Fibroblast of skin of scalp (primary cell): ENCODE data around the gene DMBX1.

Experiments
- DNase-seq: peaks from one replicate; pipeline ENCODE4 v3.0.0-alpha.2; 2013

The DMBX1 gene

GRCh38 chr1:46506470-46507219 is 17.0 kb downstream of the DMBX1 start:
- DNase-seq: no peak

- peak; percentile 53 for DNase-seq
Measured at GRCh38 chr1:46508757-46509156, 19.1 kb downstream of the DMBX1 start.

GRCh38 chr1:46510341-46510997 is 20.8 kb downstream of the DMBX1 start:
- DNase-seq: no peak

- DNase-seq: no peak
Measured at GRCh38 chr1:46510998-46511365, 21.3 kb downstream of the DMBX1 start.

GRCh38 chr1:46512135-46512791 is 22.6 kb downstream of the DMBX1 start:
- no peak for DNase-seq

- no peak for DNase-seq
Measured at GRCh38 chr1:46512792-46513190, 23.2 kb downstream of the DMBX1 start.

- DNase-seq: no peak
Measured at GRCh38 chr1:46513536-46513935, 23.9 kb downstream of the DMBX1 start.

- DNase-seq: no peak
Measured at GRCh38 chr1:46515576-46515975, 25.9 kb downstream of the DMBX1 start.

GRCh38 chr1:46516200-46516950 is 26.7 kb downstream of the DMBX1 start:
- no peak for DNase-seq

- no peak for DNase-seq
Measured at GRCh38 chr1:46517010-46517600, 27.5 kb downstream of the DMBX1 start.

- no peak for DNase-seq
Measured at GRCh38 chr1:46517932-46518498, 28.4 kb downstream of the DMBX1 start.

GRCh38 chr1:46519209-46519608 is 29.6 kb downstream of the DMBX1 start:
- DNase-seq: peak; percentile 9

- DNase-seq: peak; percentile 94
Measured at GRCh38 chr1:46520063-46520911, 30.7 kb downstream of the DMBX1 start.

GRCh38 chr1:46521414-46521813 is 31.8 kb downstream of the DMBX1 start:
- DNase-seq: no peak

- DNase-seq: peak; percentile 95
Measured at GRCh38 chr1:46522184-46522968, 32.7 kb downstream of the DMBX1 start.

- no peak for DNase-seq
Measured at GRCh38 chr1:46522969-46523320, 33.3 kb downstream of the DMBX1 start.

GRCh38 chr1:46523496-46524353 is 34.1 kb downstream of the DMBX1 start:
- no peak for DNase-seq

GRCh38 chr1:46524843-46525242 is 35.2 kb downstream of the DMBX1 start:
- DNase-seq: no peak

GRCh38 chr1:46525253-46525983 is 35.8 kb downstream of the DMBX1 start:
- DNase-seq: no peak
